B cell (primary cell): Measurements from ENCODE around the gene TNFRSF9. TPM values are rescaled to one million over a fixed set of nuclear protein-coding genes. Genes with fewer than 3 reads are reported as not detected.

ENCODE experiments used
- ATAC-seq: fragments of 200-7000 bp; cut with Tn5 transposase; one replicate; pipeline ENCODE4 v1.10.0; 2021; ENCODE audit warnings: low read depth, mild to moderate bottlenecking, moderate number of reproducible peaks, moderate library complexity
- CTCF ChIA-PET: fragments of 350-600 bp; sonication (Branson Sonifier 250); formaldehyde crosslinking; loops from one replicate; lab custom pipeline; 2021; ENCODE audit warnings: antibody characterized with exemption, inconsistent platforms; lab: Charles Lee
- POLR2A ChIA-PET: fragments of 350-600 bp; sonication (Branson Sonifier 250); formaldehyde crosslinking; loops from one replicate; lab custom pipeline; 2021; ENCODE audit warnings: antibody characterized with exemption; lab: Charles Lee
- DNase-seq: peaks from one replicate; pipeline ENCODE4 v3.0.0; 2013
- H2AFZ ChIP-seq: 2 replicates; pipeline ENCODE4 v1.6.1; 2012; ENCODE audit warnings: mild to moderate bottlenecking, low read depth, low read length; ENCODE audit not compliant: insufficient read depth, poor library complexity, severe bottlenecking
- H3K27ac ChIP-seq, 2 donors: 1 replicate in 1 of 2; 2 replicates in 1 of 2; pipeline ENCODE4 v1.5.1; 2012 to 2013; ENCODE audit warnings: low read length in 2 of 2, mild to moderate bottlenecking in 2 of 2, moderate library complexity in 1 of 2
- H3K27me3 ChIP-seq, 4 experiments: fragments of 200-600 bp in 1 of 4; sonication (generic) in 1 of 4; replicated peaks in 1 of 4; 1 replicate in 2 of 4; 2 replicates in 2 of 4; pipeline versions ENCODE4 v1.6.1 to v1.7.0; 2013 to 2016; ENCODE audit warnings: low read length in 3 of 4, mild to moderate bottlenecking in 2 of 4, mixed read lengths in 1 of 4, moderate library complexity in 1 of 4; ENCODE audit not compliant: insufficient read depth in 4 of 4, control insufficient read depth in 3 of 4; ENCODE audit errors: control extremely low read depth in 1 of 4
- H3K36me3 ChIP-seq, 2 experiments: replicated peaks in 1 of 2; 1 replicate in 1 of 2; 2 replicates in 1 of 2; pipeline versions ENCODE4 v1.6.1 to v1.7.1; 2013; ENCODE audit warnings: low read length in 1 of 2; ENCODE audit not compliant: insufficient read depth in 2 of 2, control insufficient read depth in 1 of 2; ENCODE audit errors: control extremely low read depth in 1 of 2, extremely low read depth in 1 of 2
- H3K4me1 ChIP-seq, 2 donors: fragments of 200-600 bp in 1 of 2; sonication (generic) in 1 of 2; 1 replicate in 1 of 2; 2 replicates in 1 of 2; pipeline versions ENCODE4 v1.5.1 to v1.6.1; 2013 to 2017; ENCODE audit warnings: low read length in 2 of 2; ENCODE audit not compliant: control insufficient read depth in 2 of 2, insufficient read depth in 2 of 2
- H3K4me2 ChIP-seq: replicated peaks from 2 replicates; pipeline ENCODE3; 2012; ENCODE audit warnings: mild to moderate bottlenecking, low read depth, low read length; ENCODE audit not compliant: poor library complexity, severe bottlenecking
- H3K4me3 ChIP-seq, 5 experiments: fragments of 200-600 bp in 1 of 5; sonication (generic) in 1 of 5; 1 replicate in 3 of 5; 2 replicates in 2 of 5; pipeline versions ENCODE4 v1.5.1 to v1.7.0; 2011 to 2016; ENCODE audit warnings: low read length in 4 of 5, mild to moderate bottlenecking in 4 of 5, low read depth in 2 of 5, control low read depth in 1 of 5, moderate library complexity in 1 of 5; ENCODE audit not compliant: insufficient read depth in 1 of 5; ENCODE audit errors: control extremely low read depth in 1 of 5, extremely low read depth in 1 of 5
- H3K79me2 ChIP-seq: fragments of 200-600 bp; sonication (generic); one replicate; pipeline ENCODE4 v1.6.0; 2016; ENCODE audit warnings: low read length; ENCODE audit not compliant: control insufficient read depth, insufficient read depth
- H3K9ac ChIP-seq: fragments of 200-600 bp; sonication (generic); 2 replicates; pipeline ENCODE4 v1.6.1; 2017; ENCODE audit warnings: mild to moderate bottlenecking, low read length, moderate library complexity
- H3K9me3 ChIP-seq, 3 donors: one replicate each; pipeline versions ENCODE4 v1.6.1 to v1.7.1; 2013; ENCODE audit warnings: low read length in 2 of 3; ENCODE audit not compliant: control insufficient read depth in 2 of 3, insufficient read depth in 1 of 3; ENCODE audit errors: control extremely low read depth in 1 of 3
- H4K20me1 ChIP-seq: 2 replicates; pipeline ENCODE4 v1.6.0; 2012; ENCODE audit warnings: mild to moderate bottlenecking, low read length; ENCODE audit not compliant: insufficient read depth, control insufficient read depth, poor library complexity, severe bottlenecking
- H3K27ac Mint-ChIP-seq: one replicate; pipeline ENCODE4 v1.8.0; 2021; ENCODE audit warnings: mixed read lengths
- H3K27me3 Mint-ChIP-seq: one replicate; pipeline ENCODE4 v1.8.0; 2021; ENCODE audit warnings: mixed read lengths
- H3K4me1 Mint-ChIP-seq: one replicate; pipeline ENCODE4 v1.8.0; 2021; ENCODE audit warnings: mixed read lengths
- H3K4me3 Mint-ChIP-seq: one replicate; pipeline ENCODE4 v1.8.0; 2021; ENCODE audit warnings: mixed read lengths
- H3K9me3 Mint-ChIP-seq: one replicate; pipeline ENCODE4 v1.8.0; 2022; ENCODE audit warnings: mixed read lengths; ENCODE audit not compliant: insufficient read depth
- CTCF ChIP-seq: fragments of 200-600 bp; IDR thresholded peaks from one replicate; pipeline ENCODE4 v1.8.0; 2022; ENCODE audit warnings: antibody characterized with exemption, mild to moderate bottlenecking
- EZH2 ChIP-seq: IDR thresholded peaks from 2 replicates; pipeline ENCODE4 v1.6.1; 2012; ENCODE audit warnings: borderline replicate concordance, low read depth, mild to moderate bottlenecking, moderate library complexity, low read length; ENCODE audit not compliant: insufficient read depth, poor library complexity, severe bottlenecking
- WGBS: methylation state at CpG from one replicate; pipeline ENCODE4 v1.1.5; 2013; ENCODE audit warnings: missing lambda C conversion rate; ENCODE audit not compliant: insufficient coverage; 5-methylcytosine and 5-hydroxymethylcytosine counted together
- intact Hi-C: fragments of 100-400 bp; cut with micrococcal nuclease; formaldehyde crosslinking; loops from one replicate; pipeline ENCODE4 v1.10.0; 2022
- polyA plus RNA-seq: library from polyadenylated mRNA; depleted of rRNA; stranded (reverse); fragments of >200 nt; gene quantifications from 2 replicates; pipeline ENCODE4 v1.2.3, GENCODE V29; 2012
- total RNA-seq, 2 donors: library from RNA; stranded (reverse); fragments of 120-200 nt in 1 of 2; gene quantifications; 1 replicate in 1 of 2; 2 replicates in 1 of 2; pipeline versions ENCODE4 v1.2.3 to v1.2.4, GENCODE V29; 2013 to 2022

Gene TNFRSF9
- total and polyA plus RNA-seq, 2 donors (not counting 1 experiment from before 2014, with no cell fraction given) = 0.01 to 0.44 TPM

GRCh38 chr1:7896994-7897393 is 43.6 kb downstream of the TNFRSF9 start:
- ChIA-PET CTCF (no interaction called here), POLR2A (no interaction called here)
- H3K4me1 Mint-ChIP-seq = no peaks in the 10 kb centered on the region
- intact Hi-C loops = no loop called here
- DNase-seq (no peak), ATAC-seq (no peak)
- H4K20me1 ChIP-seq = no peaks in the 10 kb centered on the region
- no peak overlapping the region for H3K9ac ChIP-seq
- no CpG with 5 or more reads among the region's 1 CpG for WGBS
- H3K4me3 ChIP-seq = no peak overlapping the region
- H3K4me2 ChIP-seq = no peak overlapping the region
- H3K27ac ChIP-seq = no peak overlapping the region
- H3K9me3 ChIP-seq = no peaks in the 10 kb centered on the region
- no peaks in the 10 kb centered on the region for H3K4me1 ChIP-seq
- no peaks in the 10 kb centered on the region for H3K27me3 Mint-ChIP-seq
- no peak overlapping the region for H3K27ac Mint-ChIP-seq
- no peaks in the 10 kb centered on the region for H3K9me3 Mint-ChIP-seq
- no peaks in the 10 kb centered on the region for H3K36me3 ChIP-seq
- peaks cover 0 to 3% (median 0%) of the 10 kb centered on the region in 4 experiments for H3K27me3 ChIP-seq
- H2AFZ ChIP-seq = no peak overlapping the region
- no peaks in the 10 kb centered on the region for H3K79me2 ChIP-seq
- no peak overlapping the region for H3K4me3 Mint-ChIP-seq
- TF ChIP-seq EZH2 (no peak), CTCF (no peak)

DNA sequence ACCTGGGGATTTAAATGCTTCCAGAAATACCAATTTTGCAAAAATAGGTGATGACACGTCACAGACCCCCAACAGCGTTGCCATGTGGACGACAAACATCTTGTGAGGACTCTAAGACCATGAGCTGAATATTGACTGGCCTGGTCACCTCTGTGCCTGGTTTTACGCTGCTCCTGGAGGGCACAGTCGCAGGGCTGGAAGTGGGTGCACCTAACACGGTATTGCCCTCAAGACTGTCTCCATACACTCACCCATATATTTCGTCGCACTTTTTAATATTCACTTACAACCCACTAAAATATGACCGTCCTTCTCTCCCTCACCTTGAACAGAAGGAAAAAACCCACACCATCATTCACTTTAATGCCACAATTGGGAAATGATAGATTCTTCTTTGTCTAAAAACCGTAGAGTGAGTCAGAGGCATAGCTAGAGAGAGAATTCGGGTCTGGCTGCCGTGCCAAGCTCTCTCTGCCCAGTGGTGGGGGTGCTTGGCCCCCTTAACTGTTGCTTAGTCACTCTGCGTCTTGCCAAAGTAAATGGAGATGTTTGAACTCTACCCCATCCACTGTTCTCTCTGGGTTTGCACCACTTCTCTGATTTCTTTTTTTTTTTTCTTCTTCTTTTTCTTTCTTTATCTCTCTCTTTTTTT is 47.0 kb downstream of the TNFRSF9 start:
- no peak overlapping the region for H3K27ac ChIP-seq
- H3K4me1 ChIP-seq = no peaks in the 10 kb centered on the region
- intact Hi-C loops = no loop called here
- no peak overlapping the region for H3K9ac ChIP-seq
- no peaks in the 10 kb centered on the region for H3K27me3 ChIP-seq
- H3K79me2 ChIP-seq = no peaks in the 10 kb centered on the region
- H2AFZ ChIP-seq = no peak overlapping the region
- H3K4me1 Mint-ChIP-seq = no peaks in the 10 kb centered on the region
- no peak overlapping the region for H3K4me3 ChIP-seq
- no peaks in the 10 kb centered on the region for H3K9me3 ChIP-seq
- H3K27ac Mint-ChIP-seq = no peak overlapping the region
- ChIA-PET CTCF (interaction anchor here (1.1 to 2.2 kb wide), 2 partner anchors 10 to 86 kb away, joined by 3 to 5 read pairs; no protein-coding TSS in a partner anchor), POLR2A (no interaction called here)
- no peak overlapping the region for H3K4me2 ChIP-seq
- ATAC-seq (no peak), DNase-seq (no peak)
- H3K27me3 Mint-ChIP-seq = no peaks in the 10 kb centered on the region
- 88% methylated on average over 9 of the region's 13 CpGs for WGBS
- H4K20me1 ChIP-seq = no peaks in the 10 kb centered on the region
- no peaks in the 10 kb centered on the region for H3K9me3 Mint-ChIP-seq
- no peaks in the 10 kb centered on the region for H3K36me3 ChIP-seq
- TF ChIP-seq CTCF = no peak
- TF ChIP-seq EZH2 = no peak
- H3K4me3 Mint-ChIP-seq = no peak overlapping the region
